ENCODE results near the gene CLINT1.
A peak's percentile ranks its signal among the peaks of the same experiment; 100 is the strongest.

The CLINT1 gene

DNA sequence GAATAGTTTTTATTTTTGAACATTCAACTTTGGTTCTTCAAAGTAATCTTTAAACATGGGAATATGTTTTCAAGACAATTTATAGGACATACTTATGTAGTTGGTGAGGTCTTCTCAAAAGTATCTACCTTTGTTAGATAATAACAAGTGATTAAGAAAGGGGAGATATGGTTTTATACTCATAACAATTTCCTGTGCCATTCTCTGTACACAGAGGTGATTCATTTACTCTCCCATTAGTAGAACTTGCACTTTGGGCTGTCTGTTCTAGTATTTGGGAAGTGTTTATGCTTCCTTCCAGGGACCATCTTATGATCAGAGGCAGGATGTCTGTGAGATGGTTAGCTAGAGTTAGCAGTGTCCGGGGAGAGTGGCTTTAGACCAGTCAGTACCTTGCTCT, 100.2 kb downstream of the CLINT1 start:
- no peak for DNase-seq (ENCODE audit: low spot score)

DNA sequence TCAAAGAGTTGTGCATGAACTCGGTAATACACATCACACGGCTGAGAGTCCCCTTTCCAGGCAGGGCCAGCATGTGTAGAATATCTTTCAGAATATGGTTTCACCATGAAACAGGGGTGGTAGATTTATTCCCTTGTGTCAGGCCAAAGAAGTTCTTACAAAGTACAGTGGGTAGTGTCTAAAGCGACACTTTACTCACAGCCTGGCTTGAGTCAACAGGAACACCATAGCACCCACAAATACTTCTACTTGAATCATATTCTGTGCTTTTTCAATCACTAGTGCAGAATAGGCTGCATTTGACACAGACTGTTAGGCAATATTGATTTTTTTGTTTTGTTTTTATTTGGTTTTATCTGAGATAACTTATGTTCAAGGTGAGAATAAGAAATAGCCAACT, 102.8 kb downstream of the CLINT1 start:
- DNase-seq (ENCODE audit: low spot score): no peak

DNA sequence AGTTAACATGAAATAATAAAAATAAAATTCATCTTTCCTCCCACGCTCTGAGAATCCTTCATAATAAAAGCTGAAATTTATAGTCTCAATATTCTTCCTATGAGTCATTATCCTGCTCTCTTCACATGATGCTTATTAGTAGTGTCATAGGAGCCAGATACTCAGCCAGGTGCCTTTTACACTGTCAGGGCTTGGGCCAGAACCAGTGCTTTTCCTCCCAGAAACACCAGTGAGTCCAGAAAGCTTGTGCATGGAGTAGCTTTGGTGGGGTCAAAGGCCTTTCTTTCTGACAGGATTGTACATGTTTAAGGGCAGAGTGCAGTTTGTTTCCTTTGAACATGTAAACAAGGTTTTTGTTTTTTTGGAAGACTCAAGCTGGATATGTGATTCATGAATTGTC, 108.6 kb downstream of the CLINT1 start:
- no peak for DNase-seq (ENCODE audit: low spot score)

DNA sequence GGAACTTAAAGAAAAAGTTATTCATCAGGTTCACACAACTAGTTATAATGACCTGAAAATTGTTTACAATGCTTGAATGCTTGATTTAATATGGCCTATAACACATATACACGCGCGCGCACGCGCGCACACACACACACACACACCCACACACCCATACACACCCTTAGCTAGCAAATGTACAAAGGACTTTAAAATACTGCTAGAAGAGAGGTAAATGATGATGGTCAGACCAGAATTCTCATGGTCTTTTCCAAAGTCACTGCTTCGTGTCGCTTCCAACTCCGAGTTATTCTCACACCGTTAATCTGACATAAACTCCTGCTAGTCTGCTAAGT, 109.5 kb downstream of the CLINT1 start:
- DNase-seq (ENCODE audit: low spot score): no peak

DNA sequence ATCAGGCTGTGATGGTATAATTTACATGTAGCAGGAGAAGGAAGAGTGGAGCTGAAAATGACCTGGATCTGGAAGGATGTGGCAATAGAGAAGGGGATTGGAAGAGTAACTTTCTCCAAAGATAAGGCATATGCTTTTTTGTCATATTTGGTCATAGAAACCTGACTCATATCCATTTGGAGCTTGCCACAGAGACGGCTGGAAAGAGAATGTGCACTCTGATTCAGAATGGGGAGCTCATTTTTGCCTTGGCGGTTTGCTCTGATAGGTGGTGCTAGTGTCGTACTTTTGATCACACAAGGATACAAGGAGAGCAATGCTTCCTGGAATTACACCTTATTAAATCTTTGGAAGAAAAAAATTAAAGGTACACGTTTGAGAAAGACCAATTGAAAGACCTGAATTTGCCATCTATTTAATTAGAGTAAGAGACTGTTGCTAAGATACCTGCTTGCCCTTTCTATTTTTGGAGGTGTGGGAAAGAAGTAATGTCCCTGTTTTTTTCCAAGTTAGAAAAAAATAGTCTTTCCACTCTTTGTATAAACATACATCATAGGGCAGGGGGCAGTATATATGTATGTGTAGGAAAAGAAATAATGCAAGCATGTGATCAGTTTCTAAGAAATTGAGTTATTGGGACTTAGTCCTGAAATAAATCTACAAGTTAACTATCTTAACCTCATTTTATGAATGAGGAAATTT, 110.0 kb downstream of the CLINT1 start:
- no peak for DNase-seq (ENCODE audit: low spot score)

DNA sequence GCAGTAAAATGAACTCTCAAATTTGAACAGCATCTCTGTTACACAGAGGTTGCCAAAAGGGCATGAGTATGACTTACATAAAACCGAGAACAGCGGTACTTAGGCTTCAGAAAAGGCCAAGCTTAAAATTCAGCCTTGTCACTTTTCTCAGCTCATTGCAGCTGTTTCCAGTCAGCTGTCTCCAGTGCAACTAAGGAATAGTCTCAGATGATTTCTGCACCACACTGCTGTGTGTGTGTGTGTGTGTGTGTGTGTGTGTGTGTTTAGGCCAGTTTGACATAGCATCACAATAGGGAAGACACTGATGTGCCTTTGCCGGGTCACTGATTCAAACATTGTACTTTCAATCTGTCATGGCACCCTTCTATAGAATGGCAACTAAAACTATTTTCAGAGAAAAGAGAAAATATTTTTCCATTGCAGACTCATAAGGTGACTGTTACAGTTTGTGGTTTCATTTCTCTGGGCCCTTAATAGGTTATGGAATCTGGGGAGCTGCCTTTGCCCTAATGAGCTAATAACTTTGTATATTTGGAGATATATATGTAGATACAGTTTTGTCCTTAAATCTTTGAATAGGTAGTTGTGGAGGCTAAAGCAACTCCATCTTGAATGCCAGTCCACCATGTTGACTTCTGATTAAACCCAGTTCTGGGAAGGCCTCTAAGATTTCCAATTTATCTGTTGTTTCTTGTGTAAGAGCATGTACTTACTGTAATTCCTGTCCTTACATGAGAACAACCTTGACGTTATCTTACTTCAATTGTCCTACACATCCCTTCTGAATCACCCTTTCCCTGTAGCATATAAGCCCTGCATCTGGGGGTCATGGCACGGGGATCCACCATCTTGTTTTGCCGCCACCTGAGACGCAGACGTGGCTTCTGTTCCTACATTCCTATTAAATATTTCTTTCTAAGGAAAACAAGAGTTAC, 110.9 kb downstream of the CLINT1 start:
- DNase-seq (ENCODE audit: low spot score): peak; percentile 25

DNA sequence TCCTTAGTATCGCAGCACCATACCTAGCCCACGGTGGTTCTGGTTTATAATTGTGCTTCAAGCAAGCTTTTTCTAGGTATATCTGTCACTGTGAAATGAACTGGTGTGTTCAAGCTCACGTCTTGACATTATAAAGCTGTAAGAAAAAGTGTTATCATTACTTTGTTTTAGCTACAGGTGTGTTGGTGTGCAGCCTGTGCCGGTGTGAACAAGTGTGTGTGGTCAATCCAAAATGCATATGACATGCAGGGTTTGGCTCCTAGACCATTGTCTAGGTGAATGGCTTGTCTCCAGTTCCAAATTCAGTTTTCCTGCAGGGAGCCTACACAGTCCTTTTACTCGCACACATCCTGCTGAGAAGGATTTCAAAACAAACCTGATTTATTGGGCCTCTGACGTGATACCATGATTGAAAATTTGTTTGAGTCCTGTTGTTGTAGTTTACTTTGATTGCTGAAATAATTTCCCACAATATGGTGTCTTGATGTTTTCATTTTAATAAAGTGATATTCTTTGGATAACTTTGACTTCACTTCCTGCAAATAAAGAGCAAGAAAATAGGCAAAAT, 111.7 kb downstream of the CLINT1 start:
- DNase-seq (ENCODE audit: low spot score): no peak

DNA sequence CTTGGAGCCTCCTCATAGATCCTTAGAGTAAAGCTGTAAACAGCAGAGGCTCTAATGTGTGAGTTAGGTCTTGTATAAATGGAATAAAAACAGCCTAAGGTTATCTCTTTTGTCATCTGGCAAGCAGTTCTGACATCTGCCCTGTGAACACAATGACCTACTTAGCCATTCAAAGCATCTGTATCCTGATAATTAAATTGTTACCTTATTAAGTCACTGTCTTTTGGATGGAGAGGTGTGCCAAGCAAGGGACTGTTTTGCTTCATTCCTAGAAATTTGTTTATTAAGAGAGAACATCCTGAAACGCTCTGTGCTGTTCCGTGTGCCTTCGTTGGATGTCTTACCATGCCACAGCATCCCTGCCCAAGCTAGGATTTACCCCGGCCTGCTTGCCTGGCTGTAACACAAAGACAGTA, 113.9 kb downstream of the CLINT1 start:
- no peak for DNase-seq (ENCODE audit: low spot score)

DNA sequence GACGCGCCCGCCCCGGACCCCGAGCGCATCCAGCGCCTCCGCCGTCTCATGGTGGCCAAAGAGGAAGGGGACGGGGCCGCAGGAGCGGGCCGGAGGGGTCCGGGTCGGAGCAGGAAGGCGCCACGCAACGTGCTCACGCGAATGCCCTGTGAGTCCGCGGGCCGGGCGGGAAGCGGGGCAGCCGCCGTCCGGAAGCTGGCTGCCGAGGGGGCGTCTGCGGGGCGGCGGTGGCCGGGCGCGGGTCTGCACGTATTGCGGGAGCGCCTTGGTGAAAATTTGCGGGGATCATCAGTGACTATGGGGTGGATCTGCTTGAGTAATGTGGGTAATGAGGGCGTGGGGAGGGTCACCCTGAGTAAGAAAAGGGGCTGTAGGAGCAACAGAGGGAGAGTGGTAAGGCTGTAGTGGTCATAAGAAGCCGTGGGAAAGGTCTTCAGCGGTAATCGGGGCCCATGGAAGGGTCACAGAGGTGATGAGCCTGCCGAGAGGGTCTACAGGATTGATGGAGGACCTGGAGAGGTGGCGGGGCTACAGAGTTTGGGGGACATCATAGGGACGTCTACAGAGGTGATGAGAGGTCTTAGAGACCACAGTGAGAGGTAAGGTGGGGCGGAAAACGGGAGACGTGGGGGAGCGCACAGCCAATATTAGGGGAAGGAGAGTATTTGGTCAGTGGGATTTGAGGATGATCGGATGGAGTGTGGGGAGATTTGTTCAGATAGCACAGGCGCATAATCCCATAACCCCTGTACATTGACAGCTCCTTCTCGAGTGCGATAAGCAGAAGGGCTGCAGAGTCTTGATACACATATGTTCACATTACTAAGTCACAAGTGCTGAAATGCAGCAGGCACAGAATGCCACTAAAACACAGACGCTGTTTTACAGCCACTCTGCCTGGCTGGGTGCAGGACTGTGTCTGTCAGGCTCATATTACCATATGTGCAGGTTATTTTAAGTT, 114.6 kb downstream of the CLINT1 start:
- peak; percentile 15 for DNase-seq (ENCODE audit: low spot score)

DNA sequence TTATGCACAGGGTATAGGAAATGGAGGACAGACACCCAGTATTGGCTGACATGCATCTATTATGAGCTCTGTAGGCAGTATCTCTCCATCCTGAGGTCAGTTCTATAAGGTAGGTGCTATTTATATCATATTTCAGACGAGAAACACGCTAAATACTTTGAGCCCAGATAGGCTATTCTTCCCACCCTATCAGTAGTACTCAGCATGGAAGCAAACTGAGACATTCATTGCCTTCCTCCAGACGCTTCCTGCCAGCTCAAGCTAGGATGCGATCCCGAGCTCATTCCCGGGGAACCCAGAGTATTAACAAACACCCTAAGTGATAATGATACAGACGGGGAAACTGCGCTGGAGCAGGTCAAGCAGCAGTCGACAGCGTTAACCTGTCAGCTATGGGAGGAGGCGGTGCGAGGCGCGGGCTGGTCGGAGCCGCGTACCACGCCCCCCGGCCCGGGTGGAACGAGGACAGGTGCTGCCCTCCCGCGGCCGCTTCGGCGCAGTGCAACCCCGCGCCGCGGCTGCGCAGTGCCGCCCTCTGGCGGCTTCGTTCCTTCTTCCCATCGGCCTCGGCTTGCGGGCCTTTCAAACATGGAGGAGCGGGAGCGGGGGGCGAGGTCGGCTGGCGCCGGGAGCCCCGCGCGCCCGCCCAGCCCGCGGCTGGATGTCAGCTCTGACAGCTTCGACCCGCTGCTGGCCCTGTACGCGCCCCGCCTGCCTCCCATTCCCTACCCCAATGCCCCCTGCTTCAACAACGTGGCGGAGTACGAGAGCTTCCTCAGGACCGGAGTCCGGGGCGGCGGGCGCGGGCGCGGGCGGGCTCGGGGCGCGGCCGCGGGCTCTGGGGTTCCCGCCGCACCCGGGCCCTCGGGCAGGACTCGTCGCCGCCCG, 115.5 kb downstream of the CLINT1 start, which contains the start of gene LSM11:
TSS of gene LSM11 (plus strand) at position 550 of the 888 bp plus-strand sequence. CDS start at position 589, 39 bp downstream.
- DNase-seq (ENCODE audit: low spot score): peak; percentile 91

DNA sequence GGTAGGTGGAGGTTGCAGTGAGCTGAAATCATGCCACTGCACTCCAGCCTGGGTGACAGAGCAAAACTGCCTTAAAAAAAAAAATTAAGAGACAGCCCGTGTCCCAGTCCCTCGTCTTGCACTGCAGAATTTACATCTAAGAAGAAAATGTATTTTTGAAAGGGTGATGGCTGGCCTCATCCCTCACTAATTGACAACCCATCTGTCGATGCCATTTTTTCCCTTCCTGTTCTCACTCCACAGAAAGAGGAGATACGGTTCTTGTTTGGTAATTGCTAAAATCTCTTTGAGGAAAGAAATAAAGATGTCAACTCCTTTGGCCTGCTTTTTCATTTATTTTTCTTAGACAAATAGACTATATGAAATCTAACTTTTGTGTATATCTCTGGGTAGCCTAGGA, 117.8 kb downstream of the CLINT1 start:
- no peak for DNase-seq (ENCODE audit: low spot score)

DNA sequence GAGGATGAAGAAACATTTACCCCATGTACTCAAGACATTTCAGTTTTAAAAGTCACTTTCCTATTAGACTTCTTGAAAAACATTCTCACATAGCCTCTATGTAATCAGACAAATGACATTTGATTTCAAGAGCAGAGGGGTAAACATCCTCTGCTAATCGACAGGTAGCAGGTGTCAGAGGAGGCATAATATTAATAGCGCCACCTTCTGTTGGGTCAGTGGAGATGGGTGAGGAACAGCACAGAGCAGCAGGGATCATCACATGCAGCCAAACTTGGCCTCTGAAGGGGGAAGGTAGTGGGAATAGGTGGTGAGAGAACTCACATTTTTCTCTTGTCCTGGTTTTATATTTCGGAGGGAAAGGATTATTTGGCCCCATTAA, 118.7 kb downstream of the CLINT1 start:
- DNase-seq (ENCODE audit: low spot score): peak; percentile 42

DNA sequence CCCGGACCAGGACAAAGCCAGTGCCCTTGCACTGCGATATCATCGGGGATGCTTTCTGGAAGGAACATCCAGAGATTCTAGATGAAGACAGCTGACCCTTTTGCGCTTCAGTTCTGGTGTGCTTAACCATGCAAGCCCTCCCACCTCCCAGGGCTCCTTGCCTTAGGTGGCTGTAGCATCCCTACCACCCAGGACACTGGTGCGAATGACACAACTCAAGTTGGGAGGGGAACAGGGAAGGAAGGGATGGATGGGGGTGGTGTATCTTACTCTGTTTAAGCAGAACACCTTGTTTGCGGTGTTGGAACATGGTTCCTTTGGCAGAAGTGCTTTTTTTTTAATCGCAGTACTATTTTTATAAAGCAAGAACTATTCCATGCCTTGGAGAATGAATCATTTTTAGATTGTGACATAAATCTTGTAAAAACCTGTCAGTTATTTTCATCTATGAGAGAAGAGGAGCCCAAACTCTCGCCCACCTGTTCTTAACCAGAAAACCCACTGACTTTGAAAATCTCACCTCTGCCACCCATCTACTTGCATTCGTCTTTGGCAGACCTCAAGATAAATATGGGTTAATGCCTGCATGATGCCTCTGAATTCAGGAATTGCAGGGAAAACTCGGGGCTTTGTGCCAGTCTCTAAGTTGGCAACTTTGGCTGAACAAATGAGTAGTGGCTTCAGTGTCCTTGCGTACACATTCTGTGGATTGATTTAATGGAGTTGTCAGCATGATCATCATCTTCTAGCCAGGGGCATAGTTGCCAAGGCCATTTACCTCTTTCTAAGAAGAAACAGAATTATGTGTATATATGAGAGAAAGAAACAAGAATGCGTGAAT, 119.3 kb downstream of the CLINT1 start:
- no peak for DNase-seq (ENCODE audit: low spot score)

DNA sequence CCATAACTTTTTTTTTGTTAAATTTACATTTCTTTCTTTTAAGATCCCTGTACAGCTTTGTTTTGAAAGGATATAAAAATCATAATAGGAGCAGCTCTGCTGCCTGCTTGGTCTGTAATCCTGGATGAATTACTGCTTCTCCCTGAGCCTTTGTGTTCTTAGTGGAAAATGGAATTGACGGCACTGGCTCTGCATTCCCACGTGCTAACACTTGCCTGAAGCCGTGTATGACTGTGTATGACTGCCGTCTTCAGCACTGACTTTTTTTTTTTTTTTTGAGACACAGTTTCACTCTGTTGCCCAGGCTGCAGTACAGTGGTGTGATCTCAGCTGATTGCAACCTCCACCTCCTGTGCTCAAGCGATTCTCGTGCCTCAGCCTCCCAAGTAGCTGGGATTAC, 123.0 kb downstream of the CLINT1 start:
- no peak for DNase-seq (ENCODE audit: low spot score)

Measured in activated CD4-positive, alpha-beta T cell treated with anti-CD3 and anti-CD28 coated beads, Interleukin-2, Interleukin-4, amounts not matched to agents 100 ng/mL and 50 ng/mL, durations not matched to agents 16 hours and 8 hours (primary cell).